Measurements from ENCODE around the gene HAUS3.

HAUS3 gene

GRCh38 chr4:2186865-2187172 lies 55.1 kb downstream of the HAUS3 start:
- H3K9me3 Mint-ChIP-seq, result peaks cover 9% of the 10 kb centered on the region
- H3K4me3 Mint-ChIP-seq, result no peak overlapping the region
- no peaks in the 10 kb centered on the region for H3K36me3 Mint-ChIP-seq (ENCODE audit: insufficient read depth)
- no peak overlapping the region for H3K27ac Mint-ChIP-seq (ENCODE audit: low read depth)
- H3K27me3 Mint-ChIP-seq, result no peaks in the 10 kb centered on the region
- no peak for ATAC-seq (replicated peaks; ENCODE audit: extremely low read depth, poor library complexity, severe bottlenecking)
- H3K4me1 Mint-ChIP-seq, result no peaks in the 10 kb centered on the region
- no peak for DNase-seq (ENCODE audit: low spot score in 2 of 2)

- Mint-ChIP-seq H3K4me1 (no peaks in the 10 kb centered on the region), H3K9me3 (peaks cover 9% of the 10 kb centered on the region), H3K27ac (ENCODE audit: low read depth) (no peak overlapping the region), H3K27me3 (no peaks in the 10 kb centered on the region), H3K4me3 (no peak overlapping the region), H3K36me3 (ENCODE audit: insufficient read depth) (no peaks in the 10 kb centered on the region)
- no peak for ATAC-seq (replicated peaks; ENCODE audit: extremely low read depth, poor library complexity, severe bottlenecking)
- no peak for DNase-seq (ENCODE audit: low spot score in 2 of 2)
Observed at GRCh38 chr4:2186133-2186864, 55.6 kb downstream of the HAUS3 start.

- ATAC-seq (replicated peaks; ENCODE audit: extremely low read depth, poor library complexity, severe bottlenecking), result no peak
- no peak for DNase-seq (ENCODE audit: low spot score in 2 of 2)
- H3K4me1 Mint-ChIP-seq, result no peaks in the 10 kb centered on the region
- H3K36me3 Mint-ChIP-seq (ENCODE audit: insufficient read depth), result no peaks in the 10 kb centered on the region
- H3K27me3 Mint-ChIP-seq, result no peaks in the 10 kb centered on the region
- H3K27ac Mint-ChIP-seq (ENCODE audit: low read depth), result no peak overlapping the region
- H3K9me3 Mint-ChIP-seq, result peaks cover 9% of the 10 kb centered on the region
- no peak overlapping the region for H3K4me3 Mint-ChIP-seq
Observed at GRCh38 chr4:2183394-2183793, 58.5 kb downstream of the HAUS3 start.

- ATAC-seq (replicated peaks; ENCODE audit: extremely low read depth, poor library complexity, severe bottlenecking), result no peak
- Mint-ChIP-seq H3K27ac (ENCODE audit: low read depth) (no peak overlapping the region), H3K36me3 (ENCODE audit: insufficient read depth) (no peaks in the 10 kb centered on the region), H3K27me3 (no peaks in the 10 kb centered on the region), H3K4me3 (no peak overlapping the region), H3K4me1 (no peaks in the 10 kb centered on the region), H3K9me3 (peaks cover 9% of the 10 kb centered on the region)
- DNase-seq (ENCODE audit: low spot score in 2 of 2), result no peak
Observed at GRCh38 chr4:2182994-2183393, 58.9 kb downstream of the HAUS3 start.

GRCh38 chr4:2180410-2180809 lies 61.5 kb downstream of the HAUS3 start:
- DNase-seq (ENCODE audit: low spot score in 2 of 2) (no peak), ATAC-seq (replicated peaks; ENCODE audit: extremely low read depth, poor library complexity, severe bottlenecking) (no peak)
- Mint-ChIP-seq H3K27me3 (no peaks in the 10 kb centered on the region), H3K4me1 (no peaks in the 10 kb centered on the region), H3K4me3 (no peak overlapping the region), H3K27ac (ENCODE audit: low read depth) (no peak overlapping the region), H3K9me3 (no peaks in the 10 kb centered on the region), H3K36me3 (ENCODE audit: insufficient read depth) (no peaks in the 10 kb centered on the region)

GRCh38 chr4:2179717-2180116 lies 62.2 kb downstream of the HAUS3 start:
- H3K27ac Mint-ChIP-seq (ENCODE audit: low read depth), result no peak overlapping the region
- no peak overlapping the region for H3K4me3 Mint-ChIP-seq
- no peaks in the 10 kb centered on the region for H3K27me3 Mint-ChIP-seq
- H3K36me3 Mint-ChIP-seq (ENCODE audit: insufficient read depth), result no peaks in the 10 kb centered on the region
- DNase-seq (ENCODE audit: low spot score in 2 of 2) (no peak), ATAC-seq (replicated peaks; ENCODE audit: extremely low read depth, poor library complexity, severe bottlenecking) (no peak)
- no peaks in the 10 kb centered on the region for H3K4me1 Mint-ChIP-seq
- H3K9me3 Mint-ChIP-seq, result no peaks in the 10 kb centered on the region

- no peaks in the 10 kb centered on the region for H3K27me3 Mint-ChIP-seq
- H3K36me3 Mint-ChIP-seq (ENCODE audit: insufficient read depth), result no peaks in the 10 kb centered on the region
- no peaks in the 10 kb centered on the region for H3K9me3 Mint-ChIP-seq
- DNase-seq (ENCODE audit: low spot score in 2 of 2), result no peak
- ATAC-seq (replicated peaks; ENCODE audit: extremely low read depth, poor library complexity, severe bottlenecking), result no peak
- no peak overlapping the region for H3K27ac Mint-ChIP-seq (ENCODE audit: low read depth)
- no peak overlapping the region for H3K4me3 Mint-ChIP-seq
- no peaks in the 10 kb centered on the region for H3K4me1 Mint-ChIP-seq
Observed at GRCh38 chr4:2178986-2179385, 62.9 kb downstream of the HAUS3 start.

Measured in central memory CD8-positive, alpha-beta T cell (primary cell).